Tibial artery (tissue), 4 donors: Measurements from ENCODE around the gene ZNF276.
"Not testable (repeated sequence)": the region's sequence is repeated elsewhere in the genome, so short reads cannot be mapped to it uniquely, and the experiment has no call there.

ENCODE experiments used
- DNase-seq, 2 donors: peaks; one replicate each; pipeline ENCODE4 v3.0.0-alpha.2; 2019
- H3K27ac ChIP-seq, 2 donors: fragments of 200-600 bp; sonication (generic) in 1 of 2; 1 replicate in 1 of 2; 2 replicates in 1 of 2; pipeline ENCODE4 v1.5.1; 2018 to 2019; ENCODE audit warnings: mild to moderate bottlenecking in 1 of 2
- H3K27me3 ChIP-seq, 2 donors: fragments of 200-600 bp; sonication (generic) in 1 of 2; one replicate each; pipeline versions ENCODE4 v1.5.1 to v1.6.0; 2016 to 2019
- H3K36me3 ChIP-seq, 3 donors: fragments of 200-600 bp; sonication (generic) in 2 of 3; one replicate each; pipeline ENCODE4 v1.5.1; 2016 to 2019; ENCODE audit warnings: mild to moderate bottlenecking in 2 of 3
- H3K4me1 ChIP-seq, 4 donors: fragments of 200-600 bp; sonication (generic) in 2 of 4; 1 replicate in 3 of 4; 2 replicates in 1 of 4; pipeline ENCODE4 v1.5.1; 2016 to 2019
- H3K4me3 ChIP-seq, 2 donors: fragments of 200-600 bp; sonication (generic) in 1 of 2; 1 replicate in 1 of 2; 2 replicates in 1 of 2; pipeline ENCODE4 v1.5.1; 2018 to 2019; ENCODE audit warnings: mild to moderate bottlenecking in 2 of 2
- H3K9me3 ChIP-seq, 3 donors: fragments of 200-600 bp; sonication (generic) in 1 of 3; one replicate each; pipeline ENCODE4 v1.5.1; 2016 to 2019
- intact Hi-C: fragments of 100-400 bp; cut with DNase I; formaldehyde crosslinking; loops from one replicate; pipeline ENCODE4 v1.15.0; 2023; ENCODE audit warnings: low total_unique reads
- TF ChIP-seq, protein P1 (sequence below), 2 experiments: fragments of 200-600 bp in 1 of 2; fragments of 450-650 bp in 1 of 2; IDR thresholded peaks; one replicate each; pipeline ENCODE4 v1.5.1; 2017 to 2019; ENCODE audit warnings: antibody characterized with exemption in 2 of 2, mild to moderate bottlenecking in 1 of 2, moderate library complexity in 1 of 2

Gene ZNF276

DNA sequence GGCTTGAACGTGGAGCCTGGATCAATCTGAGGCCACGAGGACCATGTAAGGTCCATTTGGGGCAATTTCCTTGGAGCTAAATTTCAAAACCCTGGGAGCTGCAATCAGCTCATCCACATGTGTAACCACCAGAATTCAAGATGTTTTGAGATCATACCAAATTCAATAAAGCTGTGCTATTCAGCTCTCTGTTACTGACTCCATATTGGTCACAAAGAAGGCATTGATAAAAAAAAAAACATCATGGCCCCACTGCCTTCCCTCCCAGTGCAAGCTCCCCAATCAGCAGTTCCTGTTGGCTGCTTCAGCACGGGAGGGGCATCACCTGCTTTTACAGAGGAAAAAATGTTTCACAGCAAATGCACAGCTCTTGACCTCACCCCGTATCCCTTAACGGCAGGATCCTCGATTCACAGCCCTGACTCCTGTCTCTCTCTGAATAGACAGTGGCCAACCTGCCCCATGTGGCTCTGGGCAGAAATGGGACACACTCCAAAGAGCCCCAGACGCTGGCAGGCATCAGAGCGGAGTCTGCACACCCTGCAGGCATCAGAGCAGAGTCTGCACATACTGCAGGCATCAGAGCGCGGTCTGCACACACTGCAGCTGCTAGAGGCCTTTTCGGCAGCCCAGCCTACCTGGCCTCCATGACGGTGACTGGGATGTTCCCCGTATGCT is 58.0 kb downstream of the ZNF276 start:
- Histone ChIP-seq H3K4me1 (no peaks in the 10 kb centered on the region), H3K36me3 (no peaks in the 10 kb centered on the region), H3K27ac (no peak overlapping the region), H3K27me3 (no peaks in the 10 kb centered on the region), H3K9me3 (no peaks in the 10 kb centered on the region), H3K4me3 (no peak overlapping the region)
- intact Hi-C loops: no loop called here
- TF ChIP-seq, protein P1, sequence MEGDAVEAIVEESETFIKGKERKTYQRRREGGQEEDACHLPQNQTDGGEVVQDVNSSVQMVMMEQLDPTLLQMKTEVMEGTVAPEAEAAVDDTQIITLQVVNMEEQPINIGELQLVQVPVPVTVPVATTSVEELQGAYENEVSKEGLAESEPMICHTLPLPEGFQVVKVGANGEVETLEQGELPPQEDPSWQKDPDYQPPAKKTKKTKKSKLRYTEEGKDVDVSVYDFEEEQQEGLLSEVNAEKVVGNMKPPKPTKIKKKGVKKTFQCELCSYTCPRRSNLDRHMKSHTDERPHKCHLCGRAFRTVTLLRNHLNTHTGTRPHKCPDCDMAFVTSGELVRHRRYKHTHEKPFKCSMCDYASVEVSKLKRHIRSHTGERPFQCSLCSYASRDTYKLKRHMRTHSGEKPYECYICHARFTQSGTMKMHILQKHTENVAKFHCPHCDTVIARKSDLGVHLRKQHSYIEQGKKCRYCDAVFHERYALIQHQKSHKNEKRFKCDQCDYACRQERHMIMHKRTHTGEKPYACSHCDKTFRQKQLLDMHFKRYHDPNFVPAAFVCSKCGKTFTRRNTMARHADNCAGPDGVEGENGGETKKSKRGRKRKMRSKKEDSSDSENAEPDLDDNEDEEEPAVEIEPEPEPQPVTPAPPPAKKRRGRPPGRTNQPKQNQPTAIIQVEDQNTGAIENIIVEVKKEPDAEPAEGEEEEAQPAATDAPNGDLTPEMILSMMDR (IDR thresholded peaks at IDR 0.05): no peak
- no peak for DNase-seq

DNA sequence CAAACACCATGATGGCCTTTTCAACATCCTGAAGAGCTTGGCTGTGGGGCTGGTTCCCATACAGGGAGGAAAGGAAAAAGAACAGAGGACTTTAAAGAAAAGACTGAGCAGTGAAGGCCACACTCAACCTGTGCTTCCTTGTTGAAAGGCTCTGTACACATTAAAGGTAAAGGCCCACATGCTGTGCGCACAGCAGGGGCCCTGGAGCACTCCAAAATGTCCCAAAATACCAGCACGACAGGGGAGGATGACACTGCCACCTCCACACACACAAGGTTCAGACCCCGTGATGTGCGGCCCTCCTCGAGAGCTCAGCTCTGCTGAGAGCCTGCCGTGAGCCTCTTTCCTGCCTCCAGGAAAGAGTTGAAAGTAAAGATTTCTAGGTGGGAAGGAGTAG is 58.6 kb downstream of the ZNF276 start:
- Histone ChIP-seq H3K9me3 (no peaks in the 10 kb centered on the region), H3K36me3 (no peaks in the 10 kb centered on the region), H3K27me3 (no peaks in the 10 kb centered on the region), H3K4me3 (no peak overlapping the region), H3K27ac (no peak overlapping the region), H3K4me1 (no peaks in the 10 kb centered on the region)
- TF ChIP-seq, protein P1 (IDR thresholded peaks at IDR 0.05): no peak
- intact Hi-C loops: no loop called here
- DNase-seq: no peak

DNA sequence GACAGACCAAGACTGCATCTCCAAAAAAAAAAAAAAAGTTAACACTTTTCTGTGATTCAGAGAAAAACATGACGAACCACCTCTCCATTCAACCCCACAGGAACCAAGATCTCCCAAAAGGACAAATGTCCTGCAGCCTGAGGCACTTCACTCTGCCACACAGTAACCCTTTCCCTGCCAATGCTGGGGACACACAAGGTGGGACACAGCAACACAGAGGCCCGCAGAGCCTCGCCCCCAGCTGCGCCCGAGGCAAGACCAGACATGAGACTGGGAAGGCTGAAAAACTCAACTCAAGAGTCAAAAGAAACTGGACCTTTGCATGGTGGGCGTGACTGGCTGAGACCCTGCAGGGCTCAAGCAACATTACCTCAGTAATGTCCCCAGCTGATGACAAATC is 61.2 kb downstream of the ZNF276 start:
- DNase-seq: no peak
- TF ChIP-seq, protein P1 (IDR thresholded peaks at IDR 0.05): no peak
- Histone ChIP-seq H3K4me3 (no peak overlapping the region), H3K4me1 (no peaks in the 10 kb centered on the region), H3K27ac (no peak overlapping the region), H3K36me3 (no peaks in the 10 kb centered on the region), H3K27me3 (no peaks in the 10 kb centered on the region), H3K9me3 (no peaks in the 10 kb centered on the region)
- intact Hi-C loops: no loop called here

DNA sequence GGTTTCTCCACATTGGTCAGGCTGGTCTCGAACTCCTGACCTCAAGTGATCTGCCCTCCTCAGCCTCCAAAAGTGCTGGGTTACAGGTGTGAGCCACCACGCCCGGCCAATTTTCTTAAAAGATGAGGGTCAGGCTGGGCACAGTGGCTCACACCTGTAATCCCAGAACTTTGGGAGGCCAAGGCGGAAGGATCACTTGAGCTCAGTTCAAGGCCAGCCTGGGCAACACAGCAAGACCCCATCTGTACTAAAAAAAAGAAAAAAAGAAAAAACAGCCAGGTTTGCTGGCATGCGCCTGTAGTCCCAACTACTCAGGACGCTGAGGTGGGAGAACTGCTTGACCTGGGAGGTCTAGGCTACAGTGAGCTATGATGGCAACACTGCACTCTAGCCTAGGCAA is 62.6 kb downstream of the ZNF276 start:
- H3K9me3 ChIP-seq, DNase-seq, H3K27ac ChIP-seq, intact Hi-C loops, H3K36me3 ChIP-seq, H3K27me3 ChIP-seq, H3K4me1 ChIP-seq, H3K4me3 ChIP-seq: not testable (repeated sequence)

DNA sequence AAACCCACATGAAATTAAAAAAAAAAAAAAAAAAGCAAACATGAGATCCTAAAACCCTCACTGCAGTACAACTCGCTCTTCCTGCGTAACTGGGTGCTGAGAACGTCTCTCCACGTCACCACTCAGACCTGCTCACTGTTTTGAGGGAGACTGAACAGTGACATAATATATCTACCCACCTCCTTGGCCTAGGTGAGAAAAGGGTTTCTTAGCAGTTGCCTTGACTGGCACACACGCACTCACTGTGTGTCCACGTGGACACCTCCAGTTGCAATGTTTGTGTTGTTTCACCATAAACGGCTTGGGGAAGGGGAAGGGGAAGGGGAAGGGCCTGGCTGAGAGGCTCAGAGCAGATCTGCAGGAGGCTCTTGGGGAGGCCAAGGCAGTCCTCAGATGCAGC is 63.1 kb downstream of the ZNF276 start:
- Histone ChIP-seq H3K9me3 (no peaks in the 10 kb centered on the region), H3K36me3 (no peaks in the 10 kb centered on the region), H3K4me3 (no peak overlapping the region), H3K27ac (no peak overlapping the region), H3K27me3 (no peaks in the 10 kb centered on the region), H3K4me1 (no peaks in the 10 kb centered on the region)
- TF ChIP-seq, protein P1 (IDR thresholded peaks at IDR 0.05): no peak
- DNase-seq: no peak
- intact Hi-C loops: no loop called here

DNA sequence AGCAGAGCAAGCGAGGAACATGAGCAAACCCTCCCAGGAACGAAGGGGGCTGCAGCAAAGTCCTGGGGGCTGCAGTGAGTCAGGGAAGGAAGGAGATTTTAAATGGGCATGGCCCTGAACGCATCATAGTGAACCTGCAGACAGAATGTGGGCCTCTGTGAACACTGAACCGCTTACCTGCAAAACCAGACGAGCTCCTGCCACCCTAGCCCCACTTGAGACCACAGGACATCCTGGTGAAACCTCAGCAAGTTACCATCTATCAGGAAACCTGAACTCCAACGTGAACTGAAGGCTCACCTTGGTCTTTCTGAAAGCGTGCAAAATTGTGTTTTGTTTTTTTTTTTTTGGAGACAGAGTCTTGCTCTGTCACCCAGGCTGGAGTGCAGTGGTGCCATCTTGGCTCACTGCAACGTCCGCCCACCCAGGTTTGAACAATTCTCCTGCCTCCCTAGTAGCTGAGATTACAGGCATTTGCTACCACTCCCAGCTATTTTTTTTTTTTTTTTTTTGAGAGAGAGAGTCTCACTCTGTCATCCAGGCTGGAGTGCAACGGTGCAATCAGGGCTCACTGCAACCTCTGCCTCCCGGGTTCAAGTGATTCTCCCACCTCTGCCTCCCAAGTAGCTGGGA is 64.3 kb downstream of the ZNF276 start:
- Histone ChIP-seq H3K4me3 (no peak overlapping the region), H3K4me1 (no peaks in the 10 kb centered on the region), H3K9me3 (no peaks in the 10 kb centered on the region), H3K27me3 (no peaks in the 10 kb centered on the region), H3K36me3 (no peaks in the 10 kb centered on the region), H3K27ac (no peak overlapping the region)
- no peak for DNase-seq
- TF ChIP-seq, protein P1 (IDR thresholded peaks at IDR 0.05): no peak
- intact Hi-C loops: no loop called here
